Activated T-helper 17 cell treated with anti-CD3 and anti-CD28 coated beads, Interleukin-2, amount 50 U/mL, for 72 hours (primary cell): ENCODE measurements around the gene FAM171A2. TPM values are rescaled to one million over a fixed set of nuclear protein-coding genes. Genes with fewer than 3 reads are reported as not detected.
"Not testable (repeated sequence)": the region's sequence is repeated elsewhere in the genome, so short reads cannot be mapped to it uniquely, and the experiment has no call there.

ENCODE experiments used
- ATAC-seq: fragments of 150-1000 bp; cut with Tn5 transposase; replicated peaks from 2 replicates; pipeline ENCODE4 v1.10.0; 2021; ENCODE audit warnings: mild to moderate bottlenecking, moderate library complexity
- H3K27ac Mint-ChIP-seq: one replicate; pipeline ENCODE4 v1.8.0; 2022; ENCODE audit warnings: mixed read lengths
- H3K27me3 Mint-ChIP-seq: one replicate; pipeline ENCODE4 v1.8.0; 2022; ENCODE audit warnings: mixed read lengths
- H3K36me3 Mint-ChIP-seq: one replicate; pipeline ENCODE4 v1.8.0; 2022; ENCODE audit warnings: low read depth, mild to moderate bottlenecking, mixed read lengths
- H3K4me1 Mint-ChIP-seq: one replicate; pipeline ENCODE4 v1.8.0; 2022; ENCODE audit warnings: mixed read lengths
- H3K4me3 Mint-ChIP-seq: one replicate; pipeline ENCODE4 v1.8.0; 2022; ENCODE audit warnings: mild to moderate bottlenecking, mixed read lengths
- H3K9me3 Mint-ChIP-seq: one replicate; pipeline ENCODE4 v1.8.0; 2022; ENCODE audit warnings: mixed read lengths
- total RNA-seq, 2 donors: library from RNA; stranded (reverse); gene quantifications; one replicate each; pipeline ENCODE4 v1.2.3, GENCODE V29; 2022

FAM171A2 gene
- under 1 TPM; 0.17 to 0.32 TPM for total RNA-seq

DNA sequence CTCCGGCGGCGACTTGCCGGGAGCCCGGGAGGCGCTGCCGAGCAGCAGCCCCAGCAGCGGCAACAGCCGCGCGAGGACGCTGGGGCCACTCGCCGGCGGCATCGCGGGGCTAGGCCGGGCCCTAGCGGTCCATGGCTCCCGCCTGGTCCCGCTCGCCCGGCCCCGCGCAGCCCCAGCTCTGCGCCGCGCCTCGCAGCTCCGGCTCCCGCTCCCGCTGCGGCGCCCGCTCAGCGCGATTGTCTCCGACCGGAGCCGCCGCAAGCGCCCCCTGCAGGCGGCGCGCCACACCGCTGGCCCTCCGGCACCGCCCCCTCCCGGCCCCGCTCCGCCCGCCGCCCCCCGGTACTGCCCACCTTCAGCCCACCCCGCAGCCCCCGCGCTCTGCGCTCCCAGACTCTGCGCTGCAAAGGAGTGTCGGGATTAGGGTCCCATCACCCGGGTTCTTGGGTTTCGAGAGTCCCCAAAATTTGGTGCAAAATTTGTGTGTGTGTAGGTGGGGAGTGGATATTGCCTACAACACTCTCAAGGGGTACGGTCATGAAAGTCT, at the start of gene FAM171A2:
Gene FAM171A2 (minus strand): TSS at position 241 of the 547 bp plus-strand sequence. CDS start 139 bp downstream, at position 102.
- no peak within 1 kb of the TSS for H3K27ac Mint-ChIP-seq
- H3K4me3 Mint-ChIP-seq, result peak within 1 kb of the TSS; percentile 58
- H3K36me3 Mint-ChIP-seq, result no peaks in the 10 kb centered on the region
- H3K4me1 Mint-ChIP-seq, result peaks cover 6% of the 10 kb centered on the region
- peak; percentile 93 for ATAC-seq
- no peaks in the 10 kb centered on the region for H3K9me3 Mint-ChIP-seq
- peaks cover 12% of the 10 kb centered on the region for H3K27me3 Mint-ChIP-seq

DNA sequence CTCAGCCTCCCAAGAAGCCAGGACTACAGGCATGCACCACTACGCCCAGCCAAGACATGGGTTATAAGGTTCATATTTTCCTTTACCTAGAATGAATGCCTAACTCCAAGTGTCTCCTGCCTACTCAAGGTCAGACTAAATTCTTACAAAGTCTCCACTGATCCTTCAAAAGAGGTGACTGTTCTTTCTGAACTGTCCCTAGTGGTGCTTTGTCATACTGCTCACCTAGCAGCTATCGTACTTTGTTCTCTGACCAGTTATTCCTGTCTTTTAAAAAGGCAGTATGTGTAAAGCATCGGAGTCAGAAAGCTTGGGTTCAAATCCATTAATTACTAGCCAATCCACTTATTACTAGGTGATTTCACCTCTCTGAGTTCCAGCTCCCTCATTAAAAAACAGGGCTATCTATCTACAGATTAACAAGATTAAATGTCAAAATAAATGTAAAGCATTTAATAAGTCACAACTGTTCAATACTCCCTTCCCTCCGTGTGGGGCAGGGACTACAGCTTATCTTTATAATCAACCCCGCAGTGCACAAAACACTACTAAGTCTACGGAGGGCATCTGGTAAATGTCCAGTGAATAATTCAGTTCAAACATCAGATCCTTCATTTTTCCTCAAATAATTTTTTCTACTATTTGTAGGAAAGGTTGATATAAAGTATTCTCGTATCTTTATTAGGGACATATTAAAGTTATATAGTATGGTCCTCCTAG, 45.8 kb upstream of the FAM171A2 start:
- ATAC-seq, result no peak
- H3K9me3 Mint-ChIP-seq, result no peaks in the 10 kb centered on the region
- no peak overlapping the region for H3K27ac Mint-ChIP-seq
- H3K4me1 Mint-ChIP-seq, result peaks cover 5% of the 10 kb centered on the region
- H3K36me3 Mint-ChIP-seq, result peaks cover 47% of the 10 kb centered on the region
- no peaks in the 10 kb centered on the region for H3K27me3 Mint-ChIP-seq
- no peak overlapping the region for H3K4me3 Mint-ChIP-seq

DNA sequence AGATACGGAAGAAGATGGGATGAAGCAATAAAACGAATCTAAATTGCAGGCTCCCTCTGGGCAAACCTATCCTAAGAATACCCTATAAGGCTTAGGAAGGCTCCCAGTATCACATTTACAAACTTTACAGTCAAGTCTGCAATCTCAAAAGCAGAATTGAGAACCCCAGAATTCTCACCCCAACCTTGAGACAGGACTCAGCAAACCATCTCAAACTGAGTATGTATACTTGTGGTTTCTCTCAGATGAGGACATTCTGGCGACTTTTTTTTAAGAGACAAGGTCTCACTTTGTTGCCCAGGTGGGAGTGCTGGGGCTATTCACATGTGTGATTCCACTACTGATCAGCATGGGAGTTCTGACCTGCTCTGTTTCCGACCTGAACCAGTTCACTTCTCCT, 45.1 kb upstream of the FAM171A2 start:
- no peak for ATAC-seq
- Mint-ChIP-seq H3K9me3 (no peaks in the 10 kb centered on the region), H3K4me3 (no peak overlapping the region), H3K27ac (no peak overlapping the region), H3K27me3 (no peaks in the 10 kb centered on the region), H3K4me1 (peaks cover 5% of the 10 kb centered on the region), H3K36me3 (peaks cover 49% of the 10 kb centered on the region)

DNA sequence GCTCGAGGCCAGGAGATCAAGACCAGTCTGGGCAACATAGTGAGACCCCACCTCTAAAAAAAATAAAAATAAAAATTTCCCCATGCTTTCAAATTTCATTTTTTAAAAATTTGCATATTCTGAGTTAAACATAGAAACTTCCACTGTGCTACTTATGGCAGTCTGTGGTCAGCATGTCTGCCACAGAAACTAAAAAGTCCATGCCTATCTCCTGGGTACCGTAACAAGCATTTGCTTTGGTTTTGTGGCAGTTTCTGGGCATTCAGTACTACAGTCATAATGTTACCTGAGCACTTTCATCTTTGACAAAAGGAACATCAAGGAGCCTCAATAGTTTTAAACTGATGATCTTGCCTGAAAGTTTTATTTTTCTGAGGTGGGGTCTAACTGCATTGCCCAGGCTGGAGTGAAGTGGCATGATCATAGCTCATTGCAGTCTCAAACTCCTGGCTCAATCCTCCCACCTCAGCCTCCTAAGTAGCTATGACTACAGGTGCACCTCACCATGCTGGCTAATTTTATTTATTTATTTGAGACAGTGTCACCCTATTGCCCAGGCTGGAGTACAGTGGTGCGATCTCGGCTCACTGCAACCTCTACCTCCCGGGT, 39.0 kb upstream of the FAM171A2 start:
- no peaks in the 10 kb centered on the region for H3K9me3 Mint-ChIP-seq
- peak overlapping the region; percentile 8 for H3K27ac Mint-ChIP-seq
- H3K36me3 Mint-ChIP-seq, result peaks cover 95% of the 10 kb centered on the region
- H3K4me3 Mint-ChIP-seq, result no peak overlapping the region
- H3K4me1 Mint-ChIP-seq, result peaks cover 7% of the 10 kb centered on the region
- no peaks in the 10 kb centered on the region for H3K27me3 Mint-ChIP-seq
- ATAC-seq, result peak; percentile 96

DNA sequence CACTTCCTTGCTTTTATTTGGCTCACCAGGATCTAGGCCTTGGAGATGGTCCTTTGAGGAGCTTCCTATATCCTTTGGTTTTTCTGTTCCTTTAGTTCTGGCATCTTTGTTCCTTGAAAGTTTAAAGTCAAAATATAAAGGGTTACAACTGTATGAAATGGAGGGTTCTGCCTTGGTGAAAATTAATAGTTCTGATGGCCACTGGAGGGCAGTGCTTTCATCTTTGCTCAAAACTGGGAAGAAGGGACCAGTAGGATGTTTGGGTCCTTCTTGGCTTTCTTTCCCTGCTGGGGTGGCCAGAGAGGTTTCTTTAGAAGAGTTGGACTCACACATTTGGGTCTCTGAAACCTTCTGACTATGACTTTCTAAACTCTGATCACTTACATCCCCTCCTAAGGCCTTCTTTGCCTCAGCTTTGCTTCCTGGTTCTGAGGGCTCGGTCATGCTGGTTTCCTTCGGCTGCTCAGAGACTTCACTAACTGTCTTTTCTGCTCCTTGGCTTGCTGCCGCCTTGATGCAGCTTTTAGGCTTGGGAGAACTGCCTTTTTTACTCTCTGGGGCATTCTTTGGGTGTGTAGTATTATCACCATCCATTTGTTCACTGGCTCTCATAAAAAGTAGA, 36.7 kb upstream of the FAM171A2 start:
- H3K27ac Mint-ChIP-seq, result peak overlapping the region; percentile 61
- no peak for ATAC-seq
- H3K4me1 Mint-ChIP-seq, result peaks cover 7% of the 10 kb centered on the region
- H3K4me3 Mint-ChIP-seq, result no peak overlapping the region
- peaks cover 85% of the 10 kb centered on the region for H3K36me3 Mint-ChIP-seq
- H3K27me3 Mint-ChIP-seq, result no peaks in the 10 kb centered on the region
- no peaks in the 10 kb centered on the region for H3K9me3 Mint-ChIP-seq

DNA sequence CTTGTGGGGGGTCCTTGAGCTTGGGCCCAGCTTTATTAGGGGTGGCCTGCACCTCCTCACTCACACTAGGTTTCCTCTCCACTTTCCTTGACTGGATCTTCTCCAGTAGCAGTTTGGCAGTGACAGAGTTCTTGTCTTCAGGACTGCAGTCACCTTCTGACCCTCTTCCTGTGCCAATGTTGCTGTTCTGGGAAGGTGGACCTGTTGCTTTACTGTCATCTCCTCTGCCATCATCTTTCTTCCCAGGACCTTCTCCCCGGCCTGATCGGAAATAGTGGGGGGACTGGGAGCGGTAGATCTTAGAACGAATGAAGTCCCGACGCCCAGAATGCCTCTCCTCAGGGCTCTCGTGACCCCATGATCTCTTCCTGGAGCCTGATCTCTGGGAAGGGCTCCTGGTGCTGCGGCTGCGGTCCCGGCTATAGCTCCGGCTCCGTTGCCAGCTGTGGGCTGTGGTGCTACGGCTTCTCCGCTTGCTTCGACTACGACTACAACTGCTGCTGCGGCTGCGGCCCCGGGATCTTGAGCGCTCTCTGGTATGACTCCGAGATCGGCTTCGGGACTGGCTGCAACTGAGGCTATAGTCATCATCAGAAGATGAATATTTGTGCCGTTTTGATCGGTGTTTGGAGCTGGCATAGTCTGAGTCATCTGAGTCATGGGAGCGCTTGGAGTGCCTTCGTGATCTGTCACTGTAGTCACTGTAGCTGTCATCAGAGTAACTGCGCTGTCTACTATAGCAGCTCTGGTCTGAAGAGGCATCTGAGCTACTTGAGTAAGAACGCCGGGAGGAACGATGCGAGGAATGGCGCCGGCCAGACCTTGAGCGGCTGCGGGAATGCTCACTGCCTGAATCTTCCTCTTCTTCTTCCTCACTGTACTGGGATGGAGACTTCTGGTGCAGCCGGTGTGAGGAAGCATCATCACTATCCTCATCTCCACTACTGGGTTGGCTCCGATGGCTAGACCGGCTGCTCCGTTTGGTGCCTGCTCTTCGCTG, 35.3 kb upstream of the FAM171A2 start:
- peak overlapping the region; percentile 53 for H3K27ac Mint-ChIP-seq
- H3K4me1 Mint-ChIP-seq, result peaks cover 7% of the 10 kb centered on the region
- peaks cover 71% of the 10 kb centered on the region for H3K36me3 Mint-ChIP-seq
- ATAC-seq, result no peak
- no peaks in the 10 kb centered on the region for H3K9me3 Mint-ChIP-seq
- H3K27me3 Mint-ChIP-seq, result no peaks in the 10 kb centered on the region
- H3K4me3 Mint-ChIP-seq, result no peak overlapping the region

DNA sequence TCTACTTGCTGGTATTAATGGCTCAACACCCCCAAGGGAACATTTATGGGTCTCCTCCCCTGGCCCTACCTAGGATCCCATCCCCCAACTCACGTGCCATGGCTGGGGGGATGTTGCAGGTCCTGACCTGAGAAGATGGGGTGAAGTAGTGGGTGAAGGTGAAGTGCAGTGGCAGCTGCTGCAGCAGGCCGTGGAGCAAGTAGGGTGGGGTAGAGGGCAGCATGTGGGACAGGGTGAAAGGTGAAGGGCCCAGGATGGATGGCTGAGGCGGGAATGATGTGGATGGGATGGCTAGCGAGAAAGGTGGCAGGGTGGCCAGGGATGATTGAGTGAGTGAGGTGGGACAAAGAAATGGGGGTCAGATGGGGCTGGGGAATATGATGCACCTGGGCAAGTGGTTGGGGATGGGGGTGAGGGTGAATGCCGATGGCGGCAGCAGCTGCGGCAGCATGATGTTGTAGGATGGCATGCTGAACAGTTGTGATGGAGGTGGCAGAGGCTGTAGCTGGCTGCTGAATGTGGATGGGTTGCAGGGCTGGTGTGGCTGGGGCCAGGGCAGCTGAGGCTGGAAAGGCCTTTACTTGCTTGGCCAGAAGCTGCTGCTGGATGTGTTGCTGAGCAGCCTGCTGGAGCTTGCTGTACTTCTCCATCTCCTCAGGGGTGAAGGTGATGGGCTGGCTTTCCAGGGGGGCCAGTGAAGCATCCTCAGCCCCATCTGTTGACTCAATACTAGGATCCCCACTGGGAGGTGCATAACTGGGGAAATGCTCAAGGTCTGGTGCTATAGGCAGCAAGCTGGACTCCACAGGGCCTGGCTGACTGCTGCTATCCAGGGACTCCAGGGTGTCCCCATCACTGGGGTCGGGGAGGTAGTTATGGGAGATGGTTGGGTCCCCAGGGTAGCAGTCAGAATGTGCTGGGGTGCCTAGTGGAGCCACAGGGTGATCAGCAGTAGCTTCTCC, 34.1 kb upstream of the FAM171A2 start:
- peaks cover 59% of the 10 kb centered on the region for H3K36me3 Mint-ChIP-seq
- peak overlapping the region; percentile 53 for H3K27ac Mint-ChIP-seq
- ATAC-seq, result no peak
- no peaks in the 10 kb centered on the region for H3K27me3 Mint-ChIP-seq
- no peaks in the 10 kb centered on the region for H3K9me3 Mint-ChIP-seq
- no peak overlapping the region for H3K4me3 Mint-ChIP-seq
- H3K4me1 Mint-ChIP-seq, result peaks cover 5% of the 10 kb centered on the region

DNA sequence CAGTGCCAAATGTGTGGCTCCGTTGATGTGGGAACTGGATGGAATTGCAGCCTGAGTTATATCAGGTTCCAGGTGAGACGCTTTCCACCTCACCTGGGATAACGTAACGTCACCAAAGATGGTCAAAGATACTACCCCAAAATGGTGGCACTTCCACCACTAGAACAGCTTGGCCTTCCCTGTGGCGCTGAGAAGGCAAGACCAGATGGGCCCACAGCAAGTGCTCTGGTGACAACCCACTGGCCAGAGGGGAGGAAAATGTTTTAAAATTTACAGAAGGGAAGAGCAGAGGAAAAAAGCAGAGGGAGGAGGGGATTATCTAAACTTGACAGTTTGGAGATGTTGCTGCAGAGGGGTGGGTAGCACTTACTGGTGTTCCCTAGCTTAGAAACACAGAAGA, 33.3 kb upstream of the FAM171A2 start:
- Mint-ChIP-seq H3K36me3 (peaks cover 51% of the 10 kb centered on the region), H3K27ac (peak overlapping the region; percentile 53), H3K4me3 (no peak overlapping the region), H3K27me3 (no peaks in the 10 kb centered on the region), H3K4me1 (no peaks in the 10 kb centered on the region), H3K9me3 (no peaks in the 10 kb centered on the region)
- no peak for ATAC-seq

DNA sequence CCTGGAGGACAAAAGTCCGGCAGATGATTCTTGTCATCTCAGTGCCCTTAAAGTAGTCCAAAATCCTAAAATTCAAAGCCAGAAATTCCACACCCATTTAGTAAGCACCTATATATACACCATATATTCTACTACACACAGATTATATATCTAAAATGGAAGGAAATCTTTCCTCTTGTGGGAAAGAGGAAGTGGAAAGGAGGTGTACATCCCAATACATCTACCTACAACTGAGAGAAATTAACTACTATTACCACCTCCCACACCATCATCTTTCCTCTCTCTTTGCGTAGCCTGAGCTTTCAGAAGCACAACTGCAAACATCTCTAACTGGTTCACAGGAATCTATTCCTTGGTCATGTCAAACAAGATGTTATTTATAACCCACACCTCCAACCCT, 31.2 kb upstream of the FAM171A2 start:
- H3K27ac Mint-ChIP-seq, result no peak overlapping the region
- peaks cover 32% of the 10 kb centered on the region for H3K36me3 Mint-ChIP-seq
- ATAC-seq, result no peak
- no peaks in the 10 kb centered on the region for H3K9me3 Mint-ChIP-seq
- H3K4me3 Mint-ChIP-seq, result no peak overlapping the region
- no peaks in the 10 kb centered on the region for H3K27me3 Mint-ChIP-seq
- no peaks in the 10 kb centered on the region for H3K4me1 Mint-ChIP-seq

DNA sequence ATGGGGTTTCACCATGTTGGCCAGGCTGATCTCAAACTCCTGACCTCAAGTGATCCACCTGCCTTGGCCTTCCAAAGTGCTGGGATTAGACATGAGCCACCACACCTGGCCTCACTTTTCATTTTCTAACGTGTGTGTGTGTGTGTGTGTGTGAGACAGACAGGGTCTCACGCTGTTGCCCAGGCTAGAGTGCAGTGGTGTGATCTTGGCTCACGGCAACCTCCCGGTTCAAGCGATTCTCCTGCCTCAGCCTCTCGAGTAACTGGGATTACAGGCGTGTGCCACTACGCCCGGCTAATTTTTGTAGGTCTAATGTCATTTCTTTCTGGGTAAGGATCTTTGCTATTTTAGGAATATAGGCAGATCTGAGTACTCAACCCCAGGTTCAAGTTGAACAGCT, 30.5 kb upstream of the FAM171A2 start:
- not testable (repeated sequence) for H3K4me1 Mint-ChIP-seq, H3K27me3 Mint-ChIP-seq, H3K4me3 Mint-ChIP-seq, ATAC-seq, H3K27ac Mint-ChIP-seq, H3K9me3 Mint-ChIP-seq
- H3K36me3 Mint-ChIP-seq, result peaks cover 25% of the 10 kb centered on the region

DNA sequence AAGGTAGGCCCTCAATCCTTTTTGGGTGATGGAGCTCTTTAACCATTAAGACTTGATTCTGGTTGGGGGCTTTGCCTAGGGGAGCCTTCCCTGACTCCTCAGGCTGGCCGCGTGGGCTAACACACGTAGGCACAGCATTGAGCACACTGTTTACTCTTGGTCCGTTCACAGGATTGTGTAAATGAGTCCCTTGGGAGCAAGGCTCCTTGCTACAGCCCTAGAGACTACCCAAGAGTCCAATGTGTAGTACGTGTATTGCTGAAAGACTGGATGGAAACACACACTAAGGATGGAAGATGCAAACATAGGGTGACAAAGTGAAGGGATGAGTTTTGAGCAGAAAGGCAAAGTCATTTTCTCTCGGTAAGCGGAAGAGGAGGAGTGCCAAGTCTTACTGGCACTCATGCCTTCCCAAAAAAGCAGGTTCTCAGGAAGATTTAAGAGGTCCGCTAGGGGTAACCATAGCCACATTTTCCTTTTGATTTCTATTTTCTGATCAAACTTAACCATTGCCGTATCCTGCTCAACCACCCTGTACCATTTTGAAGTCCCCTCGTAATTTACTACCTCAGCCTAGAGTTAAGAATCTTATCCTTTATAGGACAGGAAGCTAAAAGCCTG, 26.7 kb upstream of the FAM171A2 start:
- Mint-ChIP-seq H3K27me3 (peaks cover 4% of the 10 kb centered on the region), H3K4me1 (peaks cover 11% of the 10 kb centered on the region), H3K9me3 (peaks cover 3% of the 10 kb centered on the region), H3K27ac (no peak overlapping the region), H3K4me3 (no peak overlapping the region), H3K36me3 (no peaks in the 10 kb centered on the region)
- ATAC-seq, result no peak

DNA sequence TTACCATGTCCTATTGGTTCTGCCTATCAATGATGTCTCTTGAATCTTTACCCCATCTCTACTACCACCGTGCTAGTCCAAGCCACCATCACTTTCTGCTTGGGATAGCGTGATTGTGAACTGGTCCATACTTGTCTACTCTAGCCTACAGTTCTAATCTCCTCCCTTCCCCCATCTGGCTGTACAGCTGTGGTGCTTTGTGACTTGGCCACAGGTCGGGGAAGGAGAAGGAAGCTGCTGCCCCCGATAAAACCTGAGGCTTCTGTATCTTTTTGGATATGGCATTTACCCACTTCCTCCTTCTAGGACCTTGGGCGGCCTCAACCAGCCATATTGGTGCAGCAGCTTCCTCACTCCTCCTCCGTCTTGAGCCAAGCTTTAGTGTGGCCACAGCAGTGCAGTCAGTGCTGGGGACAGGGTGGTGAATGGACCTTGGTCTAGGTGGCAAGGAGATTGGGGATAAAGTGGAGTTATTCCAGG, 26.1 kb upstream of the FAM171A2 start:
- Mint-ChIP-seq H3K4me3 (no peak overlapping the region), H3K36me3 (no peaks in the 10 kb centered on the region), H3K9me3 (peaks cover 3% of the 10 kb centered on the region), H3K27me3 (peaks cover 4% of the 10 kb centered on the region), H3K4me1 (peaks cover 11% of the 10 kb centered on the region), H3K27ac (peak overlapping the region; percentile 65)
- ATAC-seq, result no peak

DNA sequence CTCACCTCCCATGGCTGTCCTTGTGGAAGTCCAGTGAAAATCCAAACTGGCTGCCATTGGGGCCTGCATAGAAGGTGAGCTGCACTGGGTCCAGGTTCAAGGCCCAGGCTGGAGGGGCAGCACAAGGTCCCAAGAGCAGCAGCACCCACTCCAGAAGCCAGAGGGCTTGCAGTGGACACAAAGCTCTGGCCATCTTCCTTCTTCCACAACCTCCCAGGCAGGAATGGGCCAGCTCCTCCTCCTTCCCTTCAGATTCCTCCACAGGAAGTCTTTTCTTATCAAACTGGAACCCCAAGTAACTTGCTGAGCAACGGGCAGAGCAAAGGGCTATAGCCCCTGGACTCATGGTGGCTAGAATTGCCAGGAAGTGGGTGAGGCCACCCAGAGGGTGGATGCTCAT, 25.6 kb upstream of the FAM171A2 start, which contains the start of gene ITGA2B:
Gene ITGA2B (minus strand): TSS at position 369 of the 400 bp plus-strand sequence. CDS start 176 bp downstream, at position 193.
- peaks cover 4% of the 10 kb centered on the region for H3K27me3 Mint-ChIP-seq
- H3K4me1 Mint-ChIP-seq, result peaks cover 11% of the 10 kb centered on the region
- peaks cover 3% of the 10 kb centered on the region for H3K9me3 Mint-ChIP-seq
- H3K4me3 Mint-ChIP-seq, result no peak within 1 kb of the TSS
- peak within 1 kb of the TSS; percentile 65 for H3K27ac Mint-ChIP-seq
- ATAC-seq, result no peak
- H3K36me3 Mint-ChIP-seq, result no peaks in the 10 kb centered on the region
